ENCODE measurements around the gene HOXC13. TPM values are rescaled to one million over a fixed set of nuclear protein-coding genes. Genes with fewer than 3 reads are reported as not detected.
A peak's percentile ranks its signal among the peaks of the same experiment; 100 is the strongest.

The HOXC13 gene
- total and polyA plus RNA-seq, 9 of the 15 experiments (the other 6 are each of a cell fraction or from before 2014, with no cell fraction given), result 0.03 to 0.29 (median 0.17) TPM; not detected in 2

- WGBS (ENCODE audit: insufficient coverage, low coverage, missing lambda C conversion rate), result 32% methylated on average over 45 of the region's 91 CpGs
- POLR2A ChIA-PET, result interaction anchor here (0.6 to 1.1 kb wide), 3 partner anchors 9 to 18 kb away, joined by 3 to 6 read pairs (median 3); partner anchors contain the start of gene HOXC12
- Histone ChIP-seq H3K36me3 (ENCODE audit: control insufficient read depth, insufficient read depth, low read length) (no peaks in the 10 kb centered on the region), H3K4me2 (ENCODE audit: insufficient read depth, low read length) (0 out of 2 replicates have a peak overlapping the region, but pooled peaks have one; percentile 62), H2AFZ (ENCODE audit: low read depth, low read length) (no peak overlapping the region; the same call in 1 of the 2 replicates), H3K4me3 (peak overlapping the region; percentile 15; the same call in 1 of the 2 replicates), H3K9me3 (replicated peaks; ENCODE audit: control insufficient read depth, insufficient read depth, low read depth, low read length) (no peaks in the 10 kb centered on the region), H3K27me3 (ENCODE audit: control insufficient read depth in 2 of 2, insufficient read depth in 2 of 2, low read length in 2 of 2) (peaks cover 33 to 60% of the 10 kb centered on the region in 2 experiments), H3K4me1 (replicated peaks in 1 of 2; ENCODE audit: control insufficient read depth in 2 of 2, insufficient read depth in 2 of 2, low read length in 2 of 2) (peaks cover 0 to 24% of the 10 kb centered on the region in 2 experiments; a peak in 2 of 5 replicates), H3K9me1 (ENCODE audit: control insufficient read depth, insufficient read depth, low read length) (no peaks in the 10 kb centered on the region), H4K20me1 (replicated peaks; ENCODE audit: control insufficient read depth, insufficient read depth, low read length) (no peaks in the 10 kb centered on the region), H3K27ac (ENCODE audit: extremely low read depth, low read depth, low read length) (no peak overlapping the region), H3K9ac (ENCODE audit: insufficient read depth in 1 of 2, low read depth in 2 of 2, low read length in 2 of 2) (peak overlapping the region in 1 of 2 experiments; percentile 85; a peak in 2 of 4 replicates), H3K79me2 (ENCODE audit: control insufficient read depth, insufficient read depth, low read length) (no peaks in the 10 kb centered on the region)
- CTCF ChIA-PET (ENCODE audit: low intra/inter-chr PET ratio), result interaction anchor here (0.6 kb wide), 1 partner anchor 8 kb away, joined by 8 read pairs; no protein-coding TSS in a partner anchor
- DNase-seq (ENCODE audit: extremely low read depth in 1 of 4, low spot score in 3 of 4) (no peak), ATAC-seq (no peak), FAIRE-seq (no peak)
- in situ Hi-C loops (cut with MboI) (no loop called here), intact Hi-C loops (cut with micrococcal nuclease) (no loop called here)
- no TSS peak for BruUV-seq (replicated peaks)
- TF ChIP-seq CEBPB (tag; IDR thresholded peaks at IDR 0.05) (peak; percentile 29; the same call in 1 of the 2 replicates), RBM14 (IDR thresholded peaks at IDR 0.05; ENCODE audit: borderline replicate concordance, insufficient read depth, low read depth, low read length) (0 out of 2 replicates have a peak, but pooled peaks have one; percentile 46), ZSCAN29 (IDR thresholded peaks at IDR 0.05) (peak; percentile 94), U2AF2 (optimal IDR thresholded peaks at IDR 0.05; ENCODE audit: low read depth, low read length) (no peak)
These were observed 794 bp downstream of the HOXC13 start for GRCh38 chr12:53939141-53940108.

All from K562 (cell line).